HEK293 (cell line): ENCODE data around the gene TDP2.

Source experiments
- CTCF ChIP-seq: fragments of 450-650 bp; formaldehyde crosslinking; IDR thresholded peaks from 2 replicates; pipeline ENCODE4 v1.5.1; 2016; ENCODE audit warnings: missing biosample characterization, missing genetic modification characterization
- ELK4 ChIP-seq: IDR thresholded peaks from 2 replicates; pipeline ENCODE4 v1.6.1; 2011; ENCODE audit warnings: mild to moderate bottlenecking, low read depth, low read length, borderline replicate concordance
- KLF9 ChIP-seq: fragments of 450-650 bp; formaldehyde crosslinking; IDR thresholded peaks from 2 replicates; pipeline ENCODE4 v1.5.1; 2016; ENCODE audit warnings: missing biosample characterization, missing genetic modification characterization, low read depth
- SP2 ChIP-seq: fragments of 450-650 bp; formaldehyde crosslinking; IDR thresholded peaks from 2 replicates; pipeline ENCODE4 v1.5.1; 2016; ENCODE audit warnings: missing biosample characterization, missing genetic modification characterization
- ZBTB11 ChIP-seq: fragments of 450-650 bp; formaldehyde crosslinking; conservative IDR thresholded peaks from 2 replicates; pipeline ENCODE4 v1.5.1; 2016; ENCODE audit warnings: low read depth, missing biosample characterization, missing genetic modification characterization
- ZNF670 ChIP-seq: fragments of 450-650 bp; formaldehyde crosslinking; IDR thresholded peaks from 2 replicates; pipeline ENCODE4 v1.5.1; 2016; ENCODE audit warnings: missing biosample characterization, missing genetic modification characterization, low read depth
- ZNF792 ChIP-seq: fragments of 450-650 bp; formaldehyde crosslinking; IDR thresholded peaks from 2 replicates; pipeline ENCODE4 v1.5.1; 2016; ENCODE audit warnings: missing biosample characterization, missing genetic modification characterization

GRCh38 chr6:24673625-24674024 lies 6.9 kb upstream of the TDP2 start:
- TF ChIP-seq ZNF670 (tag by site-specific recombination) (no peak), ZNF792 (tag by site-specific recombination) (no peak), ZBTB11 (tag by site-specific recombination) (no peak), CTCF (tag by site-specific recombination) (no peak), ELK4 (no peak), KLF9 (tag by site-specific recombination) (no peak), SP2 (no peak)
